Measurements from ENCODE around the gene USF3.

The USF3 gene

DNA sequence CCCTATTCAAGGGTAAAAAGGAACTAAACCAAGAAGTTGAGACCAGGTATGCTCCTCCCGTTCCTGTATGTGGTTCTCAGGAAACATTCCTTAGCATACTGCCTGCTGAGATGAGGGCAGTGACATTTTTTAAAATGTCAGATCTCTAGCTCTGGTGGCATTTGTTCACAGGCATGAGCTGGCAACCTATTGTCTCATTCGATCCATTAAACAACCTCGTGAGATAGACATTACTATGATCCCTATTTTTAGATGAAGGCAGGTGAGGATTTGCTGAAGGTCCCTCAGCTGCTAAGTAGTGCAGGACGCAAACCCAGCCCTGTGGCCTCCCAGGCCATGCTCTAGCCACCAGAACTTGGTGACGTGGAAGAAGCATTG lies 89.2 kb downstream of the USF3 start:
- no peak for DNase-seq (ENCODE audit: low read depth)

DNA sequence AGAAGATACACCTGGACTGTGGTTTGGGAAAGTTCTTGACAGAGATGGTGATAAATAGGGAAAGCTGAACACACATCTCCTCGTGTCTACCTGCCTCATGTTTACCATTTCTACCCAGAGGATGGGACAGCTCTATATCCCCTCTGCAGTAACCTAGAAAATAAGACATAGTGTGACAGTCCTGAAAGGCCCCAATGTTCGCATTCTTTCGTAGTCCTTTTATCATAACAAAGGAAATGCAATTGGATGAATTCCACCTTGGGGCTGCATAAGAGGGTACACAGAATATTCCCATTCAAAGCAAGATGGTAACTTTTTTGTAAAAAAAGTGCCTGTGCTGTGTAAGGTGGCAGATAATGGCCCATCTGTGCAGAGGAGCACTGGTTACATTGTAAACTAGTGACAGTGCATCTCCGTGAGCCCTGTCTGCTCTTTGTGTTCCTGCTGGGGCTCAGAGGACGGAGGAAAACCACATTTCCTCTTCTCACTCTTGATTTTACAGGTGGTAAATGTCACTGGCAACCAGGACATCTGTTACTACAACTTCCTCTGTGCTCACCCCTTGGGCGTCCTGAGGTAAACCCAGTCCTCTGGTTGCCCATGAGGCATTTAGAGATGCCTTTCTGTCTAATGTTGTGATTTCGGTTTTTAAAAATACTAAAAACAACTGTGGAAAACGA lies 89.8 kb downstream of the USF3 start:
- DNase-seq (ENCODE audit: low read depth), result no peak

DNA sequence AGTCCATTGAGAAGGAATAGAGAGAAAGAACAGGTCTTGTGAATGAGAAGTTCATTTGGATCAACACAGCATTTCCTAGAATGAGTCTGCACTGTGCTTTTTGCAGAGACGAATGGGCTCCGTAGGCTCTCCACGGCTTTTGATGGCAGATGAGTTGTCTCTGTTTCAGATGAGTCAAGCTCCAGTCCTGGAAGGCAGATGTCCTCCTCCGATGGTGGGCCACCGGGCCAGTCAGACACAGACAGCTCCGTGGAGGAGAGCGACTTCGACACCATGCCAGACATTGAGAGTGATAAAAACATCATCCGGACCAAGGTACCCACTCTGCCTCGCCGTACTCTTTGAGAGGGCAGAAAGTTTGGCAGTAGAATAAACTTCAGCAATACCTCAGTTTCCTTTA lies 93.6 kb downstream of the USF3 start:
- DNase-seq (ENCODE audit: low read depth), result no peak

DNA sequence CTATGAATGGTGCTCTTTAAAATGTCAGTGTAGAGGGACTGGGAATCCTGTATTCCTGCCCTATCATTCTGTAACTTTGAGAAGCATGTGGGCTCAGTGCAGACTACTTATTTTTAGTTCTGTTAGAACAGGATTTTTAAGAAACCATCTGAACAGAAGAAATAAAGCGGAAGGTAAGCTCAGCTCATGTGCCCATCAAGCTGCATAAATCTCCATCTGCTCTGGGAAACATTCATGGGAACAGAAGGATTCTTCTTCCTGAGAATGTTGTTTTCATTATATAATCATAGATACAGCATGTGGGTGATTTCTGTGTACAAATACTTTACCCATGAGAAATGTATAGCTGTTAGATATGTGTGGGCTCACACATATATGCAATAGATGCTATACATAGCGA lies 94.2 kb downstream of the USF3 start:
- no peak for DNase-seq (ENCODE audit: low read depth)

DNA sequence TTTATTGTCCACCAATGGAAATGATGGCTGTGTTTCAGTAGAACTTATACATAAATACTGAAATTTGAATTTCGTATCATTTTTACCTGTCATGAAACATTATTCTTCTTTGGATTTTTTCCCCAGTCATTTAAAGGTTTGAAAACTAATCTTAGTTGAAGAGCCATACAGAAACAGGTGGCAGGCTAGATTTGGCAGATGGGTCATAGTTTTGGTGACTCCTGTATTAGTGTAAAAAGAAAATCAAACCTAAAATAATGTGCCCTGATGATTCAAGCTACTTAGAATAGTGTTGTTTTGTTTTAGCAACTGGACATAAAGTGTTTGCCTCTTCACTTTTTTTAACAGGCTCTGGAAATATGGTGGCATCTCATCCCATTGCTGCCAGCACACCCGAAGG lies 95.2 kb downstream of the USF3 start:
- DNase-seq (ENCODE audit: low read depth), result no peak

DNA sequence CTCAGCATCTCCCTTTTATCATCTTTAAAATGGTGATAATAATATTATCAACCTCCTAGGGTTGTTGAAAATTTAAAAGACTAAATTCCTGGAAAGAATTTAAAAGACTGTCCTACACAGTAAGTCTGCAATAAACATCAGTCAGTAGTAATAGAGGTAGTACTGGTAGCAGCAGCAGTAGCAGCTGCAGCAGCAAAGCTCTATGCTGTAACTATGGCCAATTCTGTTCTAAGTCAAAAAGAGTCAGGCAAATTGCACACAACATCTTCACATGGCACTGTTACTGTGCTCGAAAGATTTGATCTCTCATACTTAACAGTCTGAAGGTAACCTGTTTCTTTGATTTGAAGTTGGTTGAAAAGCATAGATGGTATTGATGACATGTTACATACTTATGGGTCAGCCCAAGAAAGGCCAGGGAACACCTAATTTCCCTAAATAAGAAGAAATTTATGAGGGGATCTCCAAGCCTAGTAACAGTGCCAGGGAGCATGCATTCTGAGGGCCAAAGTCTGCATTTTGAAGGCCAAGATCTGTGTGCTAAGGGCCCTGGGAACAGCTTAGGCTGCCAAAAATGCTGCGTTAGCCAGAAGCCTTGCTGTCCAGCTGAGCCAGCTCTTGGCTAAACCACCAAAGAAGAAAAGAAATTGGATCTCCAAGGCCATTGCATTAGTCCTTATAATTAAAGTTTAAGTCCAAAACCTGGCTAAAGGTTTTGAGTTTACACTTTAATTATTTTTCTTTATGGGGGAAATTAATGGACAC lies 95.8 kb downstream of the USF3 start:
- no peak for DNase-seq (ENCODE audit: low read depth)

Data from stimulated activated CD8-positive, alpha-beta memory T cell treated with anti-CD3 and anti-CD28 coated beads, Interleukin-7, amount 100 ng/mL, for 24 hours (primary cell).